HG03280 (cell line): Measurements from ENCODE around the gene PIK3R1.

Experiments
- ATAC-seq: cut with Tn5 transposase; IDR thresholded peaks from one replicate; pipeline ENCODE4 v1.9.1; 2021; ENCODE audit warnings: mild to moderate bottlenecking, moderate library complexity; ENCODE audit not compliant: unreplicated experiment

PIK3R1 gene

GRCh38 chr5:68268101-68268851, 52.7 kb downstream of the PIK3R1 start:
- ATAC-seq: peak; percentile 40

DNA sequence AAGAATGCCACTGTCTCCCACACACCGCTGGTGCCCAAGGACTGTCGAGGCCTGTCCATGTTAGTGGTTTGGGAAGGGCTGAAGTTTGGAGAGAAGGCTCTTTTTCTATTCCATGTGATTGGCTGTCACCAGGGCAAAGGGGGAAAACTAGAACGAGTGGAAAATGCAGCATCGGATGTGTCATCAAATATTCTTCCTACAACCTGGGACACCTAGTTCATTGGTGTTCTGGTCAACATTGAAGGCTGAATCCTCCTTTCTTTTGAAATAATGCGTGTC, 53.2 kb downstream of the PIK3R1 start:
- ATAC-seq: no peak

DNA sequence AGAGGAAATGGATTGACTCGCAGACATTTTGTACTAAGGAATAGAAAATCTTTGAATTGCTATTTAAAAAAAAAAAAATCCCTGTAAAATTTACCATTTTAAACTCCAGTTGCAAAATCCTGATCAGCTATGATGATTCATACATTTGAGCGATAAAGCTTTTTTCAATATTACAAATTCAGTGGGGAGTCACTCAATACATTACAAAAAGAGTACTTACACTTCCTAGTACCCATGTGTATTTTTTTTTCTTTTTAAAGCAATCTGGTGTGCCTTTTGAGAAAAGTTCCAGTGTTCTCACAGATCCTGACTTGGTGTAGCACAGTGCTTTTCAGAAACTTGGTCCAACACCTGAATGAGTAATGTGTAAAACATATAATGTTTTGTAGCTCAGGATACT, 54.3 kb downstream of the PIK3R1 start:
- no peak for ATAC-seq

DNA sequence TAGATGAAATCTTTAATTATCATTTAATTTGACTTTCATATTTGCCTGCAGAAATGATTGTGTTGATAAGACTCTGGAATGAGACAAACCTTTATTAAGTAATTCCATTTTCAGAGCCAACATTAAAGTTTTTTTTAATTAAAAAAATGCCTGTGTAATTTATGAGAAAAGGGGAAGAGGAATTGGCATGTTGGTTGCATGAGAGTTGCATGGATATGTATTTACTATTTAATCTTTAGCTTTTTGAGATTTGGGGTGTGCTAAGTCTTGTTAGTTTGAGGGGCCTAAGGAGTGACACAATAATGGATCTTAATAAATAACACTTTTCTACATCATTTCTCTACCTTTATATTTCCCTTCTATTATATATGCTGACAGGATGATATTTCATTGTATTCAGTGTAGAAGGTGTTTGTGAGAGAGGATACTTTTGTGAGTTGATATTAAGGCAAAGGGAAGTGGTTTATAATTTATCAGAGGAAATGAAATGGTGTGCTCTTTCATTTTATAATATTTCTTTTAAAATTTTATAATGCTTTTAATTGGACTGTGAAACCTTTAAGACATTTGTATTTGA, 54.9 kb downstream of the PIK3R1 start:
- no peak for ATAC-seq

GRCh38 chr5:68271124-68271523, 55.6 kb downstream of the PIK3R1 start:
- no peak for ATAC-seq

GRCh38 chr5:68272289-68272688, 56.7 kb downstream of the PIK3R1 start:
- no peak for ATAC-seq

DNA sequence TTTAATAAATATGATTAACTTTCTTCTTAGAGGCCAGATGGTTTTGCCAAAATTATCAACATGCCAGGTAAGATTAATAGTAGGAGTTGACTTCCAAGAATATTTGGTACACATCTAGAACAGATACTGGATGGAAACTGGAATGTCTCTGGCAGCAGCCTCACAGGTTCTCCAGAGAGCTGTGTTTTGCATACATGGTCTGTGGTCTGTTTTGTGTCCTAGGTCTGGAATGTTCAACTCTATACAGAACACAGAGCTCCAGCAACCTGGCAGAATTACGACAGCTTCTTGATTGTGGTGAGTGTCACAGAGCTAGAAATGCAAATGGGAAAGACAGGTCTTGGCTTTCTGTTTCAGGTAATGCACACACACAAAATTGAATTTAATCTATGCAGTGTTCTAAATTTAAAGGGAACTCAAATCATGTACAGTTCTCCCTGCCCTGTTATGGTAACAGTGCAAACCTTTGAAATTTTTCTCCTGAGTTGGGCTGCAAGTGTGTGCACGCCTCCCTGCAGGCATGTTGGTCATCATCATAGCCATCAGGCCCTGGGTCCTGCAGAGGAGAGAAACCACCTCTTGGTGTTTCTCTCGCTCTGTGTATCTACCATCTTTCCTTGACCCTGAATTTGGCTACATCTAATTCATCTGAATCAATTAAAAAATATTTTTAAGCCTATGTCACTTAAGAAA, 58.3 kb downstream of the PIK3R1 start:
- ATAC-seq: peak; percentile 52

- peak; percentile 40 for ATAC-seq
Measured at GRCh38 chr5:68274847-68275651, 59.5 kb downstream of the PIK3R1 start.

- ATAC-seq: no peak
Measured at GRCh38 chr5:68276740-68277139, 61.2 kb downstream of the PIK3R1 start.

GRCh38 chr5:68277431-68277830, 61.9 kb downstream of the PIK3R1 start:
- no peak for ATAC-seq

GRCh38 chr5:68279984-68280383, 64.4 kb downstream of the PIK3R1 start:
- peak; percentile 67 for ATAC-seq

DNA sequence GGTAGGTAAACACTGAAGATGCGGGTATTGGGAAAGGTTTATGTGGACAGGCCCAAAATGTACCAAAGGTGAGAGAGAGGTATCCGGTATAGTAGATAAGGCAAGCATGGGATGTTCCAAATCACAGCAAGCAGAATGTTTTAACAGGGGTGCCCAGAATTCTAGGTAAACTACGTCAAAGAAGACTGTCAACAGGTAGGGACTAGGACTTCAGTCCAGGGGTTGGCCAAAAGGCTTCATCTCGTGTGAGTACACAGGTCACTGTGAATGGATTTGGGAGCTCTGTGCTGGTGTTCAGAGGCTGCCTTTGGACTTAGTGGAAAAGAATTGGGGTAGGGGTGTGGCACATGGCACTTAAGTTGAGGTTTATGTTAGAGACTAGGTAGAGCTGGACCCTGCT, 66.4 kb downstream of the PIK3R1 start:
- ATAC-seq: no peak

DNA sequence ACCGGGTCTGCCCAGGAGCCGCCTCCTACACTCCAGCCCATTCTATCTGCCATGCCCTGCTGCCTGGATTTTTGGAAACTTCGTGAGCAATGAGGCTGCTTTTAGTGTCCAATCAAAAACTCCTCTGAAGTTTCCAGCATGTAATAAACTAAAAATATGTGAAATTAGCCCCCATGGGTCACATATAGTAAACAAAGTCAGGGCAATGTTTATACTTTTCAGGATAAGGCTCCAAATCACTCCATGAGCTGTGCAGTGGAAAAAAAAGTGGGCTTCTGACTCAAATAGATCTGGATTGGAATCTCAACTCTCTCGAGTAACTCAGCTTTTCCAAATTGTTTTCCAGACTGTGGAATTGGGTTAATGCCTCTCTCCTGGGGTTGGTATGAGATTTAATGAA, 68.2 kb downstream of the PIK3R1 start:
- ATAC-seq: no peak

- ATAC-seq: peak; percentile 40
Measured at GRCh38 chr5:68285075-68285840, 69.7 kb downstream of the PIK3R1 start.

DNA sequence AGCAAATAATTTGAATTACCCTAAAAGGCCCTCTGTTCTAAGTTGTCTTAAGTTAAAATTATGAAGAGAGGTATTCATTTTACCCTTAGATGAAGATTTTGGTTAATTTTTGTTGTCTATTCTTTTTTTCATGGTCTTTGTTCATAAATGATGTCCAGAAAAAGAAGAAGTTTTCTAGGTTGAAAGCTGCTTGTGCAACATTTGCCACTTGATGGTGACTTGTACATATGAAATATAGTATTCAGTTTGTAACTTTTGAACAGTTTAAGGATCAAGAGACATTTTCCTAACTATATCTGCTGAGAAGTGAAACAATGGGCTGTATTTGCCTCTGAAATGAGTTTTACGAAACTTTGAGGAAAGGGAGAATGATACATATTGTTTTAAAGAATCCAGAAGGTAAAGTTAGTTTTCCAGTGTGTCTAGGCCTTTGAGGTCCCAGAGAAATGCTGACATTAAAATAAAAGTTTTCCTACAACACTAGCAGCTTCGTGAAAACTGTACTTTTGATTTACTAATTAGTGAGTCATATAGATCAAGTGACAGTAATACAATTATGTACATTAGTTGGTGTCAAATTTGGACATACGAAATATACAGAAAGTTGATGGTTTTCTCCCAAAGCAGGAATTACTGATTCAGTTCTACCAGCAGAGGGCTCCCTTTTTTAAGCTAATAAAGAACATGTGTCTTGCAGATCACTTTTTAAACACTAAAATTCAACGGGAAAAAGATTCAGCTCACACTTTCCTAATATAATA, 70.5 kb downstream of the PIK3R1 start:
- ATAC-seq: no peak

GRCh38 chr5:68286612-68286912, 71.0 kb downstream of the PIK3R1 start:
- ATAC-seq: no peak

GRCh38 chr5:68287631-68287975, 72.0 kb downstream of the PIK3R1 start:
- no peak for ATAC-seq

- peak; percentile 65 for ATAC-seq
Measured at GRCh38 chr5:68287976-68288706, 72.6 kb downstream of the PIK3R1 start.

GRCh38 chr5:68288707-68289134, 73.2 kb downstream of the PIK3R1 start:
- peak; percentile 4 for ATAC-seq

DNA sequence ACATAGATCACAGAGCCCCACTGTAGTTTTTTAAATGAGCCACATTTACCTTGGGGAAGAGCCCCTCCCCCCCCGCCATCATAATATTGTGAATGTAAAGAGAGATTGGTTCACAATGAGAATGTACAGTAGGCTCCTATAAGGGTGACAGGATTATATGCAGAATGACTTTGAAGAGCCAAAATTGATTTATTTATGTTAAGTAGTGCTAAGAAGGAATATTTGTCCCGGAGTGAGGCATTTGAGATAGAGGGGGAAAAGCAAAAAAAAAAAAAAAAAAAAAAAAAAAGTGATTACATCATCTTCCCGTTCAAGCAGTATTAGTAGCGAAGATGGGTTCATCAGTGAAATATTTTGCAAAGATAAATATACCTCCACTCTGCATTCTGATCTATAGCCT, 73.9 kb downstream of the PIK3R1 start:
- ATAC-seq: no peak
